Neural cell (in vitro differentiated cells): ENCODE data around the gene GRB2. TPM values are rescaled to one million over a fixed set of nuclear protein-coding genes. Genes with fewer than 3 reads are reported as not detected.
"Not testable (repeated sequence)": the region's sequence is repeated elsewhere in the genome, so short reads cannot be mapped to it uniquely, and the experiment has no call there.

Experiments used
- H2AFZ ChIP-seq: fragments of 200-600, 300-800 bp; sonication (generic), shearing (Covaris generic); 2 replicates; pipeline ENCODE4 v1.6.0; 2014; ENCODE audit warnings: low read depth, mild to moderate bottlenecking, antibody characterized with exemption, low read length, moderate library complexity
- H3F3A ChIP-seq: fragments of 200-600 bp; shearing (Covaris generic); 2 replicates; pipeline ENCODE4 v1.6.1; 2016; ENCODE audit warnings: mild to moderate bottlenecking, moderate library complexity, mixed read lengths, antibody characterized with exemption, low read length; ENCODE audit not compliant: insufficient read depth, poor library complexity, severe bottlenecking
- H3K27ac ChIP-seq: fragments of 200-600, 300-800 bp; sonication (generic), shearing (Covaris generic); 2 replicates; pipeline ENCODE4 v1.5.1; 2014; ENCODE audit warnings: mild to moderate bottlenecking, low read length, moderate library complexity
- H3K27me3 ChIP-seq: fragments of 300-800, 200-600 bp; sonication (generic), shearing (Covaris generic); 2 replicates; pipeline ENCODE4 v1.6.0; 2014; ENCODE audit warnings: mild to moderate bottlenecking, low read depth, low read length, moderate library complexity; ENCODE audit not compliant: insufficient read depth
- H3K36me3 ChIP-seq: fragments of 300-800, 200-600 bp; sonication (generic), shearing (Covaris generic); 2 replicates; pipeline ENCODE4 v1.5.1; 2014; ENCODE audit warnings: mild to moderate bottlenecking, antibody characterized with exemption, low read length, moderate library complexity; ENCODE audit not compliant: insufficient read depth
- H3K4me2 ChIP-seq: fragments of 300-800, 200-600 bp; sonication (generic), shearing (Covaris generic); 2 replicates; pipeline ENCODE4 v1.6.0; 2014; ENCODE audit warnings: mild to moderate bottlenecking, low read length
- H3K4me3 ChIP-seq: fragments of 300-800, 200-600 bp; sonication (generic), shearing (Covaris generic); 2 replicates; pipeline ENCODE4 v1.5.1; 2014; ENCODE audit warnings: mild to moderate bottlenecking, low read length, moderate library complexity
- H3K79me2 ChIP-seq: fragments of 200-600 bp; shearing (Covaris generic); replicated peaks from 2 replicates; pipeline ENCODE4 v1.6.0; 2014; ENCODE audit warnings: mild to moderate bottlenecking, low read length, moderate library complexity; ENCODE audit not compliant: insufficient read depth
- H3K9ac ChIP-seq: fragments of 300-800, 200-600 bp; sonication (generic), shearing (Covaris generic); 2 replicates; pipeline ENCODE4 v1.6.1; 2016; ENCODE audit warnings: mild to moderate bottlenecking, low read length, mixed read lengths
- H3K9me2 ChIP-seq: fragments of 200-600 bp; shearing (Covaris generic); 2 replicates; pipeline ENCODE4 v1.6.1; 2016; ENCODE audit warnings: mild to moderate bottlenecking, low read length, mixed read lengths; ENCODE audit not compliant: insufficient read depth
- H3K9me3 ChIP-seq: fragments of 200-600, 300-800 bp; sonication (generic), shearing (Covaris generic); 2 replicates; pipeline ENCODE4 v1.6.1; 2016; ENCODE audit warnings: mild to moderate bottlenecking, mixed run types, low read length, moderate library complexity, mixed read lengths
- H4K20me1 ChIP-seq: fragments of 200-600 bp; shearing (Covaris generic); 2 replicates; pipeline ENCODE4 v1.6.1; 2016; ENCODE audit warnings: mild to moderate bottlenecking, mixed run types; ENCODE audit not compliant: insufficient read depth
- CTCF ChIP-seq: fragments of 450-650 bp; IDR thresholded peaks from 2 replicates; pipeline ENCODE4 v1.5.1; 2014; ENCODE audit warnings: antibody characterized with exemption, mild to moderate bottlenecking, moderate library complexity; ENCODE audit not compliant: poor library complexity, severe bottlenecking
- EP300 ChIP-seq: fragments of 450-650 bp; conservative IDR thresholded peaks from 2 replicates; pipeline ENCODE4 v1.6.1; 2014; ENCODE audit warnings: antibody characterized with exemption, mild to moderate bottlenecking, moderate library complexity; ENCODE audit not compliant: poor library complexity, severe bottlenecking
- EZH2 ChIP-seq: fragments of 200-600, 300-800 bp; shearing (Covaris generic), sonication (generic); IDR thresholded peaks from 2 replicates; pipeline ENCODE4 v1.6.1; 2014; ENCODE audit warnings: antibody characterized with exemption, low read length, borderline replicate concordance, mild to moderate bottlenecking; ENCODE audit not compliant: insufficient read depth, poor library complexity, severe bottlenecking
- MXI1 ChIP-seq: fragments of 450-650 bp; conservative IDR thresholded peaks from 2 replicates; pipeline ENCODE4 v1.6.1; 2014; ENCODE audit warnings: antibody characterized with exemption, mild to moderate bottlenecking; ENCODE audit not compliant: poor library complexity, severe bottlenecking
- POLR2AphosphoS5 ChIP-seq: IDR thresholded peaks from 2 replicates; pipeline ENCODE4 v1.6.1; 2012
- REST ChIP-seq: IDR thresholded peaks from 2 replicates; pipeline ENCODE4 v1.6.1; 2012; ENCODE audit warnings: borderline replicate concordance
- SMC3 ChIP-seq: fragments of 450-650 bp; conservative IDR thresholded peaks from 2 replicates; pipeline ENCODE4 v1.6.1; 2014; ENCODE audit warnings: antibody characterized with exemption, mild to moderate bottlenecking, moderate library complexity; ENCODE audit not compliant: poor library complexity
- TAF1 ChIP-seq: IDR thresholded peaks from 2 replicates; pipeline ENCODE4 v1.6.1; 2012; ENCODE audit warnings: low read depth
- polyA plus RNA-seq: library from polyadenylated mRNA; depleted of rRNA; stranded (reverse); fragments of >200 nt; gene quantifications from 2 replicates; pipeline ENCODE4 v1.2.3, GENCODE V29; 2014

GRB2 gene
- polyA plus RNA-seq, 1 donor from 2014 or later = 134 TPM

GRCh38 chr17:75440738-75441448 lies 35.4 kb upstream of the GRB2 start:
- no peak for TF ChIP-seq TAF1
- TF ChIP-seq CTCF = no peak
- TF ChIP-seq REST = no peak
- TF ChIP-seq POLR2AphosphoS5 = no peak
- no peak for TF ChIP-seq MXI1
- Histone ChIP-seq H3K79me2 (no peaks in the 10 kb centered on the region), H2AFZ (no peak overlapping the region), H3K27me3 (no peaks in the 10 kb centered on the region), H3K4me3 (no peak overlapping the region), H4K20me1 (no peaks in the 10 kb centered on the region), H3K4me2 (no peak overlapping the region), H3F3A (no peaks in the 10 kb centered on the region), H3K36me3 (no peaks in the 10 kb centered on the region), H3K27ac (no peak overlapping the region), H3K9me2 (no peaks in the 10 kb centered on the region), H3K9me3 (no peaks in the 10 kb centered on the region), H3K9ac (no peak overlapping the region)

- Histone ChIP-seq H3K79me2 (no peaks in the 10 kb centered on the region), H3K4me2 (no peak overlapping the region), H3F3A (no peaks in the 10 kb centered on the region), H3K27me3 (no peaks in the 10 kb centered on the region), H3K36me3 (no peaks in the 10 kb centered on the region), H4K20me1 (no peaks in the 10 kb centered on the region), H3K9me3 (no peaks in the 10 kb centered on the region), H3K4me3 (no peak overlapping the region), H3K9ac (no peak overlapping the region), H2AFZ (no peak overlapping the region), H3K27ac (no peak overlapping the region), H3K9me2 (no peaks in the 10 kb centered on the region)
- no peak for TF ChIP-seq CTCF
- TF ChIP-seq EP300 = no peak
- no peak for TF ChIP-seq TAF1
- TF ChIP-seq SMC3 = no peak
- no peak for TF ChIP-seq EZH2
- no peak for TF ChIP-seq POLR2AphosphoS5
Observed at GRCh38 chr17:75439287-75439686, 33.8 kb upstream of the GRB2 start.

- H3K36me3 ChIP-seq, H3F3A ChIP-seq, H3K27me3 ChIP-seq, H3K79me2 ChIP-seq, H4K20me1 ChIP-seq, H3K9me3 ChIP-seq, H2AFZ ChIP-seq, H3K27ac ChIP-seq, H3K4me3 ChIP-seq, H3K4me2 ChIP-seq, H3K9me2 ChIP-seq, H3K9ac ChIP-seq: not testable (repeated sequence)
Observed at GRCh38 chr17:75437404-75437803, 31.9 kb upstream of the GRB2 start.

GRCh38 chr17:75434433-75434832 lies 29.0 kb upstream of the GRB2 start:
- not testable (repeated sequence) for H2AFZ ChIP-seq, H3K79me2 ChIP-seq, H3K27ac ChIP-seq, H3K9me3 ChIP-seq, H3K9me2 ChIP-seq, H3K36me3 ChIP-seq, H4K20me1 ChIP-seq, H3K4me3 ChIP-seq, H3K27me3 ChIP-seq, H3K4me2 ChIP-seq, H3F3A ChIP-seq, H3K9ac ChIP-seq
